ENCODE measurements around the gene SEPTIN8. TPM values are rescaled to one million over a fixed set of nuclear protein-coding genes. Genes with fewer than 3 reads are reported as not detected.

The SEPTIN8 gene
- total RNA-seq, 1 donor from 2014 or later = 33.4 TPM

DNA sequence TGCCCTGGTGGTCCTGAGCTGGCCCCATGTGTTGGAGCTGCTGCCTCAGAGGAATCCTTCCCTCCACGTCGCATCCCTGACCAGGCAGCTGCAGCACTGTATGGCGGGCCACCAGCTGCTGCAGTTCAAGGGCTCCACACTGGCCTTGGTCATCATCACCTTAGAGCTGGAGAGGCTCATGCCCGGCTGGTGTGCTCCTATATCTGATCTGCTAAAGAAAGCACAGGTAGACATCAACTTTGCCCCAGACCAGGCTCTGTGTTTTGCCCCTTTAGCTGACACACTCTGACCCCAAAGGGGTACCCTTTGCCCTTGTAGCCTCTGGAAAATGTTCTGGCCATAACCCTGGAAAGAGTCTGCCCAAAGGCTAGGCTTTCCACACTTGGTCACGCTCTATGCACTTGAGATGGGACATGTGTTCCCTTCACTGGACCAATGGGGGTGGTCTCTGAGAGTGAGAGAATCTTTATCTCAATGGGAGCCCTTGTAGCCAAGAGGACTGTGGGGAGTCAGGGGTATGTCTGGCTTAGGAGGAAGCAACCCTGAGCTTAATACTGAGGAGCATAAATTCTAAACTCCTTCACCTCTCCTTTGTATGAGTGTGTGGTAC lies 25.0 kb downstream of the SEPTIN8 start:
- no peak for DNase-seq (ENCODE audit: low spot score)

DNA sequence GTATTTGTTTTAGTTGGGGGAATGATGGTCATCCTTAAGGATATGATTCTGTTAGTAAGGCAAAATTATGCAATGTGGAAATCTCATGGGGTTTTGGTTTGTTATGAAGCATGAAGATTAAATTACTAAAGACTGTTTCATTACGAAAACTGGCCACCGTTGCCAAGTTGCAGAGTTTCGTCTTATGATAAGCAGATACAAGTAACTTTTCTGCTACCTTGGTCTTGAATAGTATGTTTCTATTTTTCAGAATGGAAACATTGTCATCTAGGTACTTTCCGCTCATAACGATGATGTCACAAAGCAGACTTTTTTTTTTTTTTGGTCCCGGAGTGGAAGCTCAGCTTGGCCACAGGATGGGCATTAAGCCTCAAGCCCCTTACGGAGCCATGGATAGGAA lies 25.6 kb downstream of the SEPTIN8 start:
- no peak for DNase-seq (ENCODE audit: low spot score)

DNA sequence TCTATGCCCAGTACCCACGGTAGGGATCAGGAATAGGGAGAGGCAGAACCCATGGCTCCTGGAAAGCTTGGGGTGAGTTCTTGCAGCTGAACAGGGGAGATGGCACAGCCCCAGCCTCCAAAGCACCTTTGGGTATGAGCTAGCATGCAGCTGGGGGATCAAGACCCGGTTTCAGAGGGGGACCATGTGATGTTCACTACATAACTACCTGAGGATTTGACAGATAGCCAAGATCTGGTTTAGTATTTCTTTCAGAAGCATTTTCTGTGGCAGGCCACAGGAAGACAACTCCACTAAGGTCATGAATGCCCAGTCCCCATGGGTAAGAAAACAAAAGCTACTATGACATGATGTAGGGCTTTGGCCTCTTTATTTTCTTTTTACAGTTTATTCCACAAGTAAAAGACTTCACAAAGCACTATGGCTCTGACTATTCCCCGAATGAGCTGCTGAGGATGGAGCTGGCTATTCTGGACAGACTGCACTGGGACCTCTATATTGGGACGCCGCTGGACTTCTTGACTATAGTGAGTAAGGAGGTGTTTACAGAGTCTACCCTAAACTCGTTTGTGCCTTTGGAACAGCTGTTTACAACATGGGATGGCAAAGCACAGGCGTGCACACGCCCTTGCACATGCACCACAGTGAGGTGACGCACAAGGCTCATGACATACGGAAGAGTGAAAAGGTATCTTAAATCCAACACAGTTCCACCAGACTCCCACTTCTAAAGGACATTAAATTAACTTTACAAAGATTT lies 26.4 kb downstream of the SEPTIN8 start:
- no peak for DNase-seq (ENCODE audit: low spot score)

DNA sequence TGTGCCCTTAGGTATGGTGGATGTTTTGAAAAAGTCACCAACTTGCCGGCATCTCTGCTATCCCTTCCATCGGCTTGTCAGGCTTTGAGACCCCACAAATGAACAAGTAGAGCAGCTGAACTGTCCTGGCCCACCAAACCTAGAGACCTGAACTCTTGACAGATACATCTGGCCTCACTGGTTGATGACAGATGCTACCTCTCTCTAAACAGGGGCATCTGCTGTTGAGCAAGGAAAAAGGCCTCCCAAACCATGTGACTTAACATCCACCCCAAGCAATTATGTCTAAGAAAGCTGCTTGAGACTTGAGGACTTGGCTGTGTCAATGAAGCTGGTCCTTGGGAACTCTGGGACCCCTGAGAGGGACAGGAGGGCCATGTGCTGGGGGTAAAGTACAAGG lies 27.5 kb downstream of the SEPTIN8 start:
- DNase-seq (ENCODE audit: low spot score) = no peak

DNA sequence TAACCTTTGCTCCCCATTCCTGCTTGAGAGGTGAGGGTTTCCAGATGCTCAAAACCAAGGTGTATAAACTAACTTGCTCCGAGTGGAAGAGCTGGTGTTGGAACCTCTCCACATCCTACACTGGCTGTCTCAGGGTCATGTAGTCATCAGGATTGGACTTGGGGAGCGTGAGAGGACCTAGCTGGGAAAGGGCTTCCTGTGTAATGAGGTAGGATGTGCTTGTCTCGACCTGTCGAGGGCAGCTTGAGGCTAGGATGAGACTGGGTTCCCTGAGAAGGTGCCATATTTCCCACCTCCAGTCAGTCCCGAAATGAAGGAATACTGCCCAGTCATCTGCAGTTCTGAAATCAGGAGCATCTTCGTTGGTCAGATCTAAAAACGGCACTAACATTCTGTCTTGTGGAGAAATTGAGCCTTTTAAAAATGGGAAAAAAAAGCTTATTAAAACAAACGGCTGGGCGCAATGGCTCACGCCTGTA lies 28.5 kb downstream of the SEPTIN8 start:
- DNase-seq (ENCODE audit: low spot score) = no peak

DNA sequence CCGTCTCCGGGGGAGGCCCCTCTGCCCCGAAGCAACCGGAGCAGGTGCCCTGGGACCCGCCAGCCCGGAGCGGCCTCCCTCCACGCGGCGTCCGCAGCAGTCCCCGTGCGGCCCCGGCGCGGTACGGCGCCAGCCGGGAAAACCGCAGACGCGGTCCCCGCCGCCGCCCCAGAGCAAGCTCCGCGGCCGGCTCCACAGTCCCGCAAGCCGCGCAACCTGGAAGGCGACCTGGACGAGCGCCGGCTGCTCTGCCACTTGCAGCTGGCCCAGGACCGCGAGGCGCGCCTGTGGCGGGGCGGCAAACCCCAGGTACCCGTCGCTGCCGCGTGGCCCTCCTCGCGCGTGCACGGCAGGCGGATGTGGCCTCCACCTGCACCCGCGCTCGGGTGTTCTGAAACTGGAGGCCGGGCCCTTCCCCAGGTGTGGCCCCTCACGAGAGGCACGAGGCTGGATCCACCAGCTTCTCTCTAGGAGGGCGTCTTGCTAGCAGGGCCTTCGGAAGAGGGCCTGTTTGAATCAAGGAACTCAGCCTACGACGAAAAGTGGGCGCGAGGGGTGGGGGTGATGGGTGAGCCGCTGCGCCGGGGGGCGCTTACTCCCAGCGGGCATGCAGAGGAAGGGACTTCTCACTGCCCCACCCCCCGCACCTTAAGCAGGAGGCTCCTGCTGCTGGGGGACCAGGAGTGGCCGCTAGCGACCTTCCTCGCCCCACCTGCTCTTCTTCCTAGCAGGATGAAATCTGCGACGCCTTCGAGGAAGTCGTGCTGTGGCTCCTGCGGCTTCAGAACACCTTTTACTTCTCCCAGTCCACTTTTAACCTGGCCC lies 29.2 kb downstream of the SEPTIN8 start:
- DNase-seq (ENCODE audit: low spot score) = no peak

DNA sequence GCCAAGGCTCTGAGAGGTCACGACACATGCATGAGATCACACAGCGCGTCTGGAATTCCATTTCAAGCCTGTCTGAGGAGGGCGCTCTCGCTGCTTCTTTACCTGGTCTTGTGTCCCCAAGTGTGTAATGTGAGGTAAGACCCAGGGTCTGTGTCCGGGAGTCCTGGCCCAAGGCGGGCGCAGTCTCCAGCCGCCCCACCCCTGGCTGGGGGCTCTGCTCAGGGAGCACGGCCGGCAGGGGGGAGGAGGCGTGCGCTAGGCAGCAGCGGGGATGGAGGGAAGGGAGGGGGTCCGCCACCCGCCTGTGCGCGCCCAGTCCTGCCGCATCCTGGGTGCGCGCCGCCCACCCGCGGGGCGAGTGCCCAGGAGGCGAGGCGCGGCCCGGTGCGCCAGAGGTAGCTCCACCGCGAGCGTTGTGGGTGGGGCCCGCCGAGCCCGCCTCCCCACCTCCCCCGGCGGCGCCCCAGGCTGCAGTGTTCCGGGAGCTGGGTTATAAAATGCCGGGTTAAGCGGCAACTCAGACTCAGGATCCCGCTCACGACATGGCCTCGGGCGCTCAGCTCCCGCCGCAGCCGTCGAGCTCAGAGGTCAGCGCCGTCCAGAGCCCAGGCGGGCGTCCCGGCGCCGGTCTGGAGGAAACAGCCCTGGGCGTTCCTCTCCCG lies 30.0 kb downstream of the SEPTIN8 start, which contains the start of gene CCNI2:
CCNI2 (plus strand) TSS at position 473 of the 662 bp plus-strand sequence; CDS start at position 543, 70 bp downstream.
- DNase-seq (ENCODE audit: low spot score) = no peak

DNA sequence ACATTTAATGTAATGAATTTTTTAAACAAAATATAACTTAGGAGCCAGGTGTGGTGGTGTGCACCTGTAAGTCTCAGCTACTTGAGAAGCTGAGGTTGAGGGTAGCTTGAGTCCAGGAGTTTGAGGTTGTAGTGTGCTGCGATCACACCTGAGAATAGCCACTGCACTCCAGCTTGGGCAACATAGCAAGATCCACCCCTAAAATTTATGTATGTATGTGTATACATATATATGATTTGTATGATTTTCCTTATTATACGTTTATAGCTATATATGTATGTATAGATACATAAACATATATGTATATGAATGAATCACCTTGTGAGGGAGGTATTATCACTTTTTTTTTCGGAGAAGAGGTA lies 30.5 kb downstream of the SEPTIN8 start:
- no peak for DNase-seq (ENCODE audit: low spot score)

DNA sequence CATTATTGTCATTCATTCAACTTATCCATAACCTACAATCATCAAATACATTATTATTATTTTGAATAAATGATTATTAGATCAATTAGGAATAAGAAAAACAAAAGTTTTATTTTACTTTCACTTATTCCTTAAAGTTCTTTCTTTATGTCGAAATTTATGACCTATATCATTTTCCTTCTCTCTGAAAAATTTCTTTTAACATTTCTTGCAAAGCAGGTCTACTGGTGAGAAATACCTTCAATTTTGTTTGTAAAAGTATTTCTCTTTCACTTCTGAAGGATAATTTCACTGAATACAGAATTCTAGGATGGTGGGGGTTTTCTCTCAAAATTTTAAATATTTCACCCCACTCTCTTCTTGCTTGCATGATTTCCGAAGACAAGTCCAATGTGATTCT lies 32.4 kb downstream of the SEPTIN8 start:
- no peak for DNase-seq (ENCODE audit: low spot score)

DNA sequence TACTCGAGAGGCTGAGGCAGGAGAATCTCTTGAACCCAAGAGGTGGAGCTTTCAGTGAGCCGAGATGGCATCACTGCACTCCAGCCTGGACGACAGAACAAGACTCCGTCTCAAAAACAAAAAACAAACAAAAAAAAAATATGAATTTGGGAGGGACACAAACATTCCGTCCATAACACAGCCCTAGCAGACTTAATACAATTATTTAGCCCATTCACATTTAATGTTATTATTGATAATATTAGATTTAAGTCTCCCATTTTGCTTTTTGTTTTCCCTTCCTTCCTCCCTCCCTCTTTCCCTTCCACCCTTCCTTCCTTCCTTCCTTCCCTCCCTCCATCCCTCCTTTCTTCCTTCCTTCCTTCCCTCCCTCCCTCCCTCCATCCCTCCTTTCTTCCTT lies 34.4 kb downstream of the SEPTIN8 start:
- no peak for DNase-seq (ENCODE audit: low spot score)

DNA sequence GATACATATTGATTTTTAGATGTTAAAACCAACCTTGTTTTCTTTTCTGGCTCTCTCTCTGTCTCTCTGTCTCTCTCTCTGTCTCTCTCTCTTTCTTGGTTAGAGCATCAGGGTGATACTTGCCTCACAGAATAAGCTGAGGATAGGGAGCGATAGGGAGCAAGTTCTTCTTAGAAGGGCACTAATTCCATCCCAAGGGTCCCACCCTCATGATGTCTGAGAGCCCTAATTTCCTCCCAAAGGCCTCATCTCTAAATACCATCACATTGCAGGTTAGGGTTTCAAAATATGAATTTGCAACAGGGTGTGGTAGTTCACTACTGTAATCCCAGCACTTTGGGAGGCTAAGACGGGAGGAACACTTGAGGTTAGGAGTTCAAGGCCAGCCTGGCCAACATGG lies 34.9 kb downstream of the SEPTIN8 start:
- no peak for DNase-seq (ENCODE audit: low spot score)

DNA sequence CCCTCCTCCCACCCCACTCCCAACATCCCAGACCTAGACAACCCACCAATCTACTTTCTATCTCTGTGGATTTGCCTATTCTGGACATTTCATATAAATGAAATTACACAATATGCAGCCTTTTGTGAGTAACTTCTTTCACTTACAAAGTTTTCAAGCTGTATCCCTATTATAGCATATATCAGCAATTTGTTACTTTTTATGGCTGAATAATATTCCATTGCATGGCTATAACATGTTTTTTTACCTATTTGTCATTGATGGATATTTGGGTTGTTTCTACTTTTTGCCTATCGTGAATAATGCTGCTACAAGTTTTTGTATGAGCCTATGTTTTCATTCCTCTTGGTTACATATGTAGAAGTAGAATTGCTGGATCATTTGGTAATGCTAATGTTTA lies 37.8 kb downstream of the SEPTIN8 start:
- DNase-seq (ENCODE audit: low spot score) = no peak

DNA sequence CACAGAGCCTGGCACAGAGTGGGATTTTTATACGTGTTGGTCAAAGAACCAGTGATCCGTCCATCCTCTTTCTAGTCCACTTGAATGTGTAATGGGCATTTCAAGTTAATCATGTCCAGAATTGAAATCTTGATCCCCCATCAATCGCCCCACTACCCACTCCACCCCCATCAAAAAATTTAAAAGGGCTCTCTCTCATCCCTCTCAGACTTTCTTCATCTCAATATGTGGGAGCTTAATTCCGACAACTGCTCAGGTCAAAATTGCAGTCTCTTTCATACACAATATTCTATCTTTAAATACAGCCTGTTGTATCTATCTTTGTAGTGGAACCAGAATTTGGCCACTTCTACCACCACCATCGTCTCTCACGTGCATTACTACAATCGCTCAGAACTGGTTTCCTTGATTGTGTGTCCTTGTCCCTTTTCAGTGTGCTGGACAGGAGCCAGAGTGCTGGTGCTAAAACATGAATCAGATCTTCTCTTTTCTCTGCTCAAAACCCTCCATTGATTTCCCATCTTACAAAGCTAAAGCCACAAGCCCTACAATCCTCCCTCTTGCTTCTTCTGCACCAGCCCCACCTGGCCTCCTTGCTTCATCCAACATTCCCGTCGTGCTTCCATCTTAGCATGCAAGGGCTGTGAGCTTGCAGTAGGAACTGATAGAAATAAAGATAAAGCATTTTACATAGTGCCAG lies 38.9 kb downstream of the SEPTIN8 start:
- DNase-seq (ENCODE audit: low spot score) = no peak

DNA sequence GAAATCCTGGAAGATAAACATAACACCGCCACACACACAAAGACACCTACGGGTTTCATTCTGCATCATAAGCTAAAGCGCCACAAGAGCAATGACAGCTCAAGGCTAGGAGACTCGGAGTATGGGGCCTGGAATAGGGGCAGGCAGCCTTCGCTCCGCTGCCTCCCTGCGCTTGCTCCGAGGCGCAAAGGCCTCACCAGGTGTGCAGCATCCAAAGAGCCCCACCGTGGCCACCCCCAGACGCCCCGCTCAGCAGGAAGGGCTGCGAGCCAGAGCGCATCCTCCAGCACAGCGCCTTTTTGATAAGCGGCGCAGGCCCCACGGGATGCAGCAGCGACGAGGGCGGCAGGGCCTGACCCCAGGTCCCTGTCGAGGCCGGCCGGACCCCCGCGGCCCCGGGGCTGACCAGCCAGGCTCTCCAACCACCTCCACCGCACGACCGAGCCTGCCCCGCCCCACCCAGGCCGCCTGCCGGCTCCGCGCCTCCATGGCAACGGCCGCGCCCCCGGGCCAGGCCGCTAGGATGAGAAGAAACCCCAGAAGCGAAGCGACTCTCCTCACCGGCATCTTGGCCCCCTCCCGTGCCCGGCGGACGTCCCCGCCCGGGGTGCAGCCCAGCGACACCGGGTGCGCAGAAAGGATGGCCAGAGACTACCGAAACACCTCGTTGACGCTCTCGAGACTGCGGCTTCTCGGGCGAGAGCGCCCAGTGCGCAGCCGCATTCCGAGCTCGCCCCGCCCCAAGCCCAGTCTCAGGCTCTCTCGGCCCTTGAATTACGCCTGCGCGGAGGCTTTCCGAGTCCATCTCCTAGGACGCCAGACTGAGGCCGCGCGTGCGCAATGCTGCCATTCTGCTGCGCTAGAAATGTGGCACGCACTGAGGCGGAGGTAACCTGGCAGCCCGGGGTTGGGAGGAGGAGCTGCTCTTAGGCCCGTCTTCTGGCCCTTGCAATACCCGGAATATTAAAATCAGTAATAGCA lies 39.9 kb downstream of the SEPTIN8 start, which contains the start of gene KIF3A:
KIF3A (minus strand) TSS at position 694 of the 981 bp plus-strand sequence; CDS start at position 567, 127 bp downstream.
- peak; percentile 98 for DNase-seq (ENCODE audit: low spot score)

DNA sequence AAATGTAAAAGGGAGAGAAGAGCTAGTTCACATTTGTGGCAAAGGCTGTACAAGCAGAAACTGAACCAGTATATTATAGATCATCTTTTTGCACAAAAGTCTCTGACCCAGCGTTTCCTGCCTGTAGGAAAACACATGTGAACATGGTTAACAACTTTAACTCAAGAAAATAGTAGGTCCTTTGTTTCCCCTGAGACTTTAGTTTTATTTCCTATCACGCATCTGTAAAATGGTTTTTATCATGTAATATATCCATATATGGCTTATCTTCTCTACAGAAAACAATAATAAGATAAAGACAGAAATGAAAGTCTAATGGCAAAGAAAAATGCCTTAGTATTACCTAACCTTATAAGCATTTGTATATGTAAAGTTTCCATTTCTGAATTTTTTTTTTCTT lies 42.4 kb downstream of the SEPTIN8 start:
- DNase-seq (ENCODE audit: low spot score) = no peak

DNA sequence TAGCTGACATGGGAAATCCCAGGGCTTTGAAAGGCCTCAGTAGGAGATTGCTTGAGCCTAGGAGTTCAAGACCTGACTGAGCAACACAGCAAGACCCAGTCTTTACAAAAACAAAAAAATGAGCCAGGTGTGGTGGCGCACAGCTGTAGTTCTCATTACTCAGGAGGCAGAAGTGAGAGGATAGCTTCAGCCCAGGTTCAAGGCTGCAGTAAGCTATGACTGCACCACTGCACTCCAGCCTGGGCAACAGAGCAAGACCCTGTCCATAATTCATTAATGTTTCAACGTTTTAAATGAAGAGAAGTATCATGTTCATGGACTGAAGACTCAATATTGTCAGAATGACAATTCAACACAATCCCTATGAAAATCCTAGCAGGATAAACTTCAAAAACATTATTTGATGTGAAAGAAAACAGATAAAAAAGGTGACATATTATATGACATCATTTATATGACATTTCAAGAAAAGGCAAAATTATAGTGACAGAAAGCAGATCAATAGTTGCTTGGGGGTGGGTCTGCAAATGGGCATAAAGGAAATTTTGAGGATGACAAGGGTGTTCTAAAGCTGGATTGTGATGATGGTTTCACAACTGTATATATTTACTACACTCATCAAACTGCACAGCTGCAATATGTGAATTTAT lies 43.4 kb downstream of the SEPTIN8 start:
- no peak for DNase-seq (ENCODE audit: low spot score)

DNA sequence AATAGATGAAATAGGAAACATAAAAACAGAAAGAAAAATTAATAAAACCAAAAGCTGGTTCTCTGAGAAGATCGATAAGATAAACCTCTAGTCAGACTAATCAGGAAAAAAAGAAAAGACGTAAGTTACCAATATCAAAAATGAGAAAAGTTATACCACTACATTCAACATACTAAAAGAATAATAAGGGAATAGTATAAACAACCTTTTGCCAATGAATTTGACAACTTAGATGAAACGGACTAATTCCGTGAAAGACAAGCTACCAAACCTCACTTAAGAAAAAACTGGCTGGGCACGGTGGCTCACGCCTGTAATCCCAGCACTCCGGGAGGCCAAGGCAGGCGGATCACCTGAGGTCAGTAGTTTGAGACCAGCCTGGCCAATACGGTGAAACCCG lies 47.1 kb downstream of the SEPTIN8 start:
- no peak for DNase-seq (ENCODE audit: low spot score)

DNA sequence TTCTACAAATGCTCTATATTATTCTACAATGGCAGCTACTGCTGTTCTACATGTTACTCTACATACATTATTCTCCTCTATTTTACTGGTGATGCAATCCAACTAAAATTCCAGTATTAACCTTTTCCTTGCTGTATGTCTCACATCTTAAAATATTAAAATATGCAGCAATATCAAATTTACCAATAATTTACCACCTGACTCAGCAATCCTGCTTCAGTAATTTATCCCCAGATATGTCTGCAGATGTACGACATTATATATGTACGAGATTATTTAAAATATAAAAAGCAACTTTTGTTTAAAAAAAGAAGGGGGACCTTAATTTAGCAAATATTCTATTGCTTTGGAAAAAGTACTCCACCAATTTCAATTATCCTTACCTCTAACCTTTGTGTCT lies 51.3 kb downstream of the SEPTIN8 start:
- no peak for DNase-seq (ENCODE audit: low spot score)

Data from mesenteric fat pad (tissue), 1 donor.